Right atrium auricular region (tissue), 2 donors: Measurements from ENCODE around the gene COA7. TPM values are rescaled to one million over a fixed set of nuclear protein-coding genes. Genes with fewer than 3 reads are reported as not detected.

Experiments used
- DNase-seq: peaks from one replicate; pipeline ENCODE4 v3.0.0-alpha.2; 2019; ENCODE audit warnings: low spot score
- H3K27ac ChIP-seq, 2 donors: fragments of 200-600 bp; sonication (generic); 1 replicate in 1 of 2; 2 replicates in 1 of 2; pipeline ENCODE4 v1.5.1; 2016 to 2019
- H3K27me3 ChIP-seq, 2 donors: fragments of 200-600 bp; sonication (generic); one replicate each; pipeline versions ENCODE4 v1.5.1 to v1.6.0; 2017 to 2019
- H3K36me3 ChIP-seq: fragments of 200-600 bp; sonication (generic); one replicate; pipeline ENCODE4 v1.5.1; 2016
- H3K4me1 ChIP-seq, 2 donors: fragments of 200-600 bp; sonication (generic); one replicate each; pipeline versions ENCODE4 v1.5.1 to v1.6.0; 2017 to 2019
- H3K4me3 ChIP-seq, 2 donors: fragments of 200-600 bp; sonication (generic); 1 replicate in 1 of 2; 2 replicates in 1 of 2; pipeline ENCODE4 v1.5.1; 2017 to 2019; ENCODE audit warnings: mild to moderate bottlenecking in 1 of 2, moderate library complexity in 1 of 2
- H3K9me3 ChIP-seq, 2 donors: fragments of 200-600 bp; sonication (generic); one replicate each; pipeline ENCODE4 v1.5.1; 2019
- total RNA-seq, 2 donors: library from RNA; depleted of rRNA; stranded (reverse); fragments of >200 nt; gene quantifications; one replicate each; pipeline ENCODE4 v1.1.0, GENCODE V29; 2016
- TF ChIP-seq, protein P1 (sequence below), 2 donors: fragments of 200-600 bp; sonication (generic); IDR thresholded peaks; one replicate each; pipeline ENCODE4 v1.5.1; 2019; ENCODE audit warnings: antibody characterized with exemption in 2 of 2

COA7 gene
- total RNA-seq, 2 donors from 2014 or later: 8.7 to 10.6 TPM

DNA sequence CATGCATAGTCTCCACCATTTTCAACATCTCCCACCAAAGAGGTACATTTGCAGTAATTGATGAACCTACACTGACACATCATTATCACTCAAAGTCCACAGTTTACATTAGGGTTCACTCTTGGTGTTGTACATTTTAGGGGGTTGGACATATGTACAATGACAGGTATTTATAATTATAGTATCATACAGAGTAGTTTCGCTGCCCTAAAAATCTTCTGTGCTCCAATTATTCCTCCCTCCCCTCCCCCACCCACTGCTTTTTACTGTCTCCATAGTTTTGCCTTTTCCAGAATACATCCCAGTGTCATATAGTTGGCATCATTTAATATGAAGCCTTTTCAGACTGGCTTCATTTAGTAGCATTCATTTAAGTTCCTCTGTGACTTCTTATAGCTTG lies 13.6 kb downstream of the COA7 start:
- no peak overlapping the region for H3K4me3 ChIP-seq
- no peaks in the 10 kb centered on the region for H3K9me3 ChIP-seq
- no peaks in the 10 kb centered on the region for H3K4me1 ChIP-seq
- H3K27me3 ChIP-seq: no peaks in the 10 kb centered on the region
- H3K27ac ChIP-seq: no peak overlapping the region
- TF ChIP-seq, protein P1, sequence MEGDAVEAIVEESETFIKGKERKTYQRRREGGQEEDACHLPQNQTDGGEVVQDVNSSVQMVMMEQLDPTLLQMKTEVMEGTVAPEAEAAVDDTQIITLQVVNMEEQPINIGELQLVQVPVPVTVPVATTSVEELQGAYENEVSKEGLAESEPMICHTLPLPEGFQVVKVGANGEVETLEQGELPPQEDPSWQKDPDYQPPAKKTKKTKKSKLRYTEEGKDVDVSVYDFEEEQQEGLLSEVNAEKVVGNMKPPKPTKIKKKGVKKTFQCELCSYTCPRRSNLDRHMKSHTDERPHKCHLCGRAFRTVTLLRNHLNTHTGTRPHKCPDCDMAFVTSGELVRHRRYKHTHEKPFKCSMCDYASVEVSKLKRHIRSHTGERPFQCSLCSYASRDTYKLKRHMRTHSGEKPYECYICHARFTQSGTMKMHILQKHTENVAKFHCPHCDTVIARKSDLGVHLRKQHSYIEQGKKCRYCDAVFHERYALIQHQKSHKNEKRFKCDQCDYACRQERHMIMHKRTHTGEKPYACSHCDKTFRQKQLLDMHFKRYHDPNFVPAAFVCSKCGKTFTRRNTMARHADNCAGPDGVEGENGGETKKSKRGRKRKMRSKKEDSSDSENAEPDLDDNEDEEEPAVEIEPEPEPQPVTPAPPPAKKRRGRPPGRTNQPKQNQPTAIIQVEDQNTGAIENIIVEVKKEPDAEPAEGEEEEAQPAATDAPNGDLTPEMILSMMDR (IDR thresholded peaks at IDR 0.05): no peak
- DNase-seq: no peak
- peaks cover 30% of the 10 kb centered on the region for H3K36me3 ChIP-seq

DNA sequence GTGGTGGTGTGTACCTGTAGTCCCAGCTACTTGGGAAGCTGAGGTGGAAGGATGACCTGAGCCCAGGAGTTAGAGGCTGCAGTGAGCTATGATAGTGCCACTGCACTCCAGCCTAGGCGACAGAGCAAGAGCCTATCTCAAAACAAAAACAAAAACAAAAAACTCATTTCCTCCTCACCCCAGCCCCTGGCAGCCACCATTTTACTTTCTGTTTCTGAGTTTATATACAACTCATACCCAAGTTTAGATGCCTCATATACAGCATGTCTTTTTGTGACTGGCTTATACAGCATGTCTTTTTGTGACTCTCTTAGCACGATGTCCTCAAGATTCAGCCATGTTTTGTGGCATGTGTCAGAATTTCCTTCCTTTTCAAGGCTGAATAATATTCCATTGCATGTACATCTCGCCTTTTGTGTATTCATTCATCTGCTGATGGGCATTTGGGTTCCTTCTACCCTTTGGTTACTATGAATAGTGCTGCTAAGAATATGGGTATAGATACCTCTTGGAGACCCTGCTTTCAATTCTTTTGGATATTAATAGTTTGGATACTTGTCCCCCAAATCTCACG lies 14.7 kb downstream of the COA7 start:
- H3K9me3 ChIP-seq: no peaks in the 10 kb centered on the region
- no peak for DNase-seq
- H3K36me3 ChIP-seq: peaks cover 25% of the 10 kb centered on the region
- TF ChIP-seq, protein P1 (IDR thresholded peaks at IDR 0.05): no peak
- H3K4me3 ChIP-seq: no peak overlapping the region
- H3K27me3 ChIP-seq: no peaks in the 10 kb centered on the region
- H3K27ac ChIP-seq: no peak overlapping the region
- H3K4me1 ChIP-seq: no peaks in the 10 kb centered on the region

DNA sequence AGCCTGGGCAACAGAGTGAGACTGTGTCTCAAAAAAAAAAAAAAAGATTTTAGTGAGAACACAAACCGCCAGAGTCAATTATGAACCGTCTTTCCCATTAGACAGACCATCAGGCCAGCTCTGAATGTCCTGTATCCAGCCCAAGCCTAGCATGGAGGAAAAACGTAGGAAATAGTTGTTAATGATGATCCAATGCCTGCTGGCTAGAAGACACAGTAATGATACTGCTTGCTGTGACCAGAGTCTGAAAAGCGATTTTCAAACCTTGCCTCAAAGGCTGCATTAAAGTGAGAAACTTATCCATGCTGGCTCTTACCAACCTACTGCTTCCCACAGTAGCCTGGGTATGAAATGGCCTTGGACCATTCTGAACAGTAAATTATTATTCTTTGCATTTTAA lies 17.0 kb downstream of the COA7 start:
- TF ChIP-seq, protein P1 (IDR thresholded peaks at IDR 0.05): no peak
- H3K36me3 ChIP-seq: peaks cover 1% of the 10 kb centered on the region
- DNase-seq: no peak
- peaks cover 0 to 19% of the 10 kb centered on the region in 2 donors for H3K4me1 ChIP-seq
- H3K9me3 ChIP-seq: no peaks in the 10 kb centered on the region
- H3K4me3 ChIP-seq: no peak overlapping the region
- H3K27me3 ChIP-seq: no peaks in the 10 kb centered on the region
- no peak overlapping the region for H3K27ac ChIP-seq

DNA sequence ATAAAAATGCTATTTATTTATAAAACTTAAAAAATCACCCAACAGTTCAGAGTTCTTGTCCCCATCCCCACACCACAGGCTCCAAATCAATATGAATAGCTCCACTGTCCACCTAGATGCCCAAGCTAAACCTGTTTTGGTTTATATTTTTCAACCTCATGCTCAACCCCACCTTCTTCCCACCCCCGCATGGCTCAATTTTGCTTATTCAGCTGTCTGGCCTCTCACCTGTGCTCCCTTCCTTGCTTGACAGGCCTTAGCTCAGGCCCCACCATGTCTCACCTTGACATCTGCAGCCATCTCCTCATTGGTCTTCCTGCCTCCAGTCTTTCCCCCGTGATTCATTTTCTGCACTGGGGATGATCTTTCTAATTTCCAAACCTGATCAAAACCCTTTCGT lies 17.8 kb downstream of the COA7 start:
- Histone ChIP-seq H3K36me3 (no peaks in the 10 kb centered on the region), H3K4me1 (peaks cover 0 to 19% of the 10 kb centered on the region in 2 donors), H3K27ac (no peak overlapping the region), H3K9me3 (no peaks in the 10 kb centered on the region), H3K27me3 (no peaks in the 10 kb centered on the region), H3K4me3 (no peak overlapping the region)
- TF ChIP-seq, protein P1 (IDR thresholded peaks at IDR 0.05): no peak
- no peak for DNase-seq

DNA sequence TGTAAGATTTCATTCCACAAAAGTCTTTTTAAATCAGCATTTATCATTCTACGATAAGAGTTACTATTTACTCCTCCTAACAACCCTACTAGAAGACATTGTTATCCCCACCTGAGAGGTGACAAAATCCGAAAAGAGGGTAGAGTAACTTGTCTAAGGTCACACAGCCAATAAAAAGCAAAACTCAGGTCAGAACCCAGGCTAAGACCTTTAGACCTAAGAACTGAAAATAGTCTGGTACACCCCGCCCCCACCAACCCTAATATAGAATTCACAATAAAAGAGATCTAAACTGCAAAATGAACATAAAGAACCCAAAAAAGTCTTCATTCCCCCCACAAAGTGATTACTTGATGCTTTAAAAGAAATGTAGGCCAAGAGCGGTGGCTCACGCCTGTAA lies 18.6 kb downstream of the COA7 start:
- Histone ChIP-seq H3K9me3 (no peaks in the 10 kb centered on the region), H3K4me3 (no peak overlapping the region), H3K27ac (no peak overlapping the region), H3K36me3 (no peaks in the 10 kb centered on the region), H3K27me3 (no peaks in the 10 kb centered on the region), H3K4me1 (peaks cover 0 to 19% of the 10 kb centered on the region in 2 donors)
- no peak for DNase-seq
- TF ChIP-seq, protein P1 (IDR thresholded peaks at IDR 0.05): no peak

DNA sequence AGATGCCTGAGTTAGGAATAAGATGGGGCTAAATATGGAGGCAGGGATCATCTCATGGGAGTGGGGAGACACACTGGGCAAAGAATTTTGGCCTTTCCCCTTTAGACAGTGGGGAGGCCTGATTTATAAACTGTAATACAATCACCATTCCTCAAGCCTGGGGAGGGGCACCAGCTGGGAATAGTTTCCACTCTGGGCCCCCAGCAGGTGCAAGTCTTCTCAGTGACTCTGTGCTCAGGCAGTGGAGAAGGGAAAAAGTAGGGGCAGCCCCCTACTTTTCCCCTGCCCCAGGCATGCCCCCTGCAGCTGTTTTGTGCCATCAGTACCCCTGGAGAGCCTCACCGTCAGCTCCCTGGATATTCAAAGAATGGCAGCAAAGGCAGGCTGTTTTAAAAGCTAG lies 19.1 kb downstream of the COA7 start:
- no peak overlapping the region for H3K27ac ChIP-seq
- DNase-seq: no peak
- no peaks in the 10 kb centered on the region for H3K36me3 ChIP-seq
- no peaks in the 10 kb centered on the region for H3K27me3 ChIP-seq
- TF ChIP-seq, protein P1 (IDR thresholded peaks at IDR 0.05): no peak
- H3K4me3 ChIP-seq: no peak overlapping the region
- H3K4me1 ChIP-seq: peaks cover 0 to 19% of the 10 kb centered on the region in 2 donors
- no peaks in the 10 kb centered on the region for H3K9me3 ChIP-seq
